Activated CD4-positive, alpha-beta T cell treated with anti-CD3 and anti-CD28 coated beads, Interleukin-2, amount 50 U/mL, for 48 hours (primary cell): ENCODE measurements around the gene ADARB1.

Experiments
- DNase-seq, 2 experiments: peaks; one replicate each; pipeline ENCODE4 v3.0.0-alpha.2; 2020

ADARB1 gene

GRCh38 chr21:45097827-45098387 is 23.5 kb downstream of the ADARB1 start:
- no peak for DNase-seq

- no peak for DNase-seq
Measured at GRCh38 chr21:45098867-45099266, 24.5 kb downstream of the ADARB1 start.

GRCh38 chr21:45099571-45099970 is 25.2 kb downstream of the ADARB1 start:
- DNase-seq, result no peak

GRCh38 chr21:45100866-45101265 is 26.5 kb downstream of the ADARB1 start:
- no peak for DNase-seq

- no peak for DNase-seq
Measured at GRCh38 chr21:45102391-45102932, 28.1 kb downstream of the ADARB1 start.

GRCh38 chr21:45103971-45104520 is 29.7 kb downstream of the ADARB1 start:
- no peak for DNase-seq

- peak; percentile 23 to 51 for DNase-seq
Measured at GRCh38 chr21:45104560-45104959, 30.2 kb downstream of the ADARB1 start.

GRCh38 chr21:45105906-45106485 is 31.6 kb downstream of the ADARB1 start:
- no peak for DNase-seq

GRCh38 chr21:45108034-45108790 is 33.8 kb downstream of the ADARB1 start:
- no peak for DNase-seq

GRCh38 chr21:45108808-45109781 is 34.7 kb downstream of the ADARB1 start:
- no peak for DNase-seq

- DNase-seq, result peak; percentile 51 to 63
Measured at GRCh38 chr21:45109831-45110492, 35.6 kb downstream of the ADARB1 start.

GRCh38 chr21:45110873-45111624 is 36.7 kb downstream of the ADARB1 start:
- no peak for DNase-seq

GRCh38 chr21:45111703-45112102 is 37.3 kb downstream of the ADARB1 start:
- no peak for DNase-seq

GRCh38 chr21:45112371-45112770 is 38.0 kb downstream of the ADARB1 start:
- DNase-seq, result no peak

- no peak for DNase-seq
Measured at GRCh38 chr21:45113543-45113942, 39.2 kb downstream of the ADARB1 start.

- DNase-seq, result no peak
Measured at GRCh38 chr21:45114072-45114471, 39.7 kb downstream of the ADARB1 start.

GRCh38 chr21:45114475-45114874 is 40.1 kb downstream of the ADARB1 start:
- no peak for DNase-seq

- no peak for DNase-seq
Measured at GRCh38 chr21:45115141-45115540, 40.8 kb downstream of the ADARB1 start.

- DNase-seq, result no peak
Measured at GRCh38 chr21:45116066-45116465, 41.7 kb downstream of the ADARB1 start.

- DNase-seq, result no peak
Measured at GRCh38 chr21:45117314-45117713, 42.9 kb downstream of the ADARB1 start.

GRCh38 chr21:45118099-45118498 is 43.7 kb downstream of the ADARB1 start:
- DNase-seq, result no peak
